Kidney (tissue), 14 donors: ENCODE data around the gene KRT8. TPM values are rescaled to one million over a fixed set of nuclear protein-coding genes. Genes with fewer than 3 reads are reported as not detected.
"Not testable (repeated sequence)": the region's sequence is repeated elsewhere in the genome, so short reads cannot be mapped to it uniquely, and the experiment has no call there.

ENCODE experiments used
- DNase-seq, 5 donors: peaks; one replicate each; pipeline ENCODE4 v3.0.0-alpha.2; 2013 to 2020
- FAIRE-seq: peaks from 2 replicates; lab custom pipeline; 2012; peaks lifted over from hg19 to GRCh38; lab: Jason Lieb, UNC
- H3K27ac ChIP-seq, 2 donors: one replicate each; pipeline ENCODE4 v1.7.0; 2013; ENCODE audit warnings: low read depth in 2 of 2, low read length in 2 of 2, inconsistent platforms in 1 of 2
- H3K27me3 ChIP-seq: one replicate; pipeline ENCODE4 v1.7.1; 2013; ENCODE audit warnings: low read length, inconsistent platforms; ENCODE audit not compliant: control insufficient read depth, insufficient read depth
- H3K36me3 ChIP-seq, 3 donors: one replicate each; pipeline versions ENCODE4 v1.7.0 to v1.7.1; 2013; ENCODE audit warnings: low read length in 3 of 3, control low read depth in 1 of 3, inconsistent platforms in 1 of 3; ENCODE audit not compliant: insufficient read depth in 3 of 3, control insufficient read depth in 2 of 3
- H3K4me1 ChIP-seq, 3 donors: one replicate each; pipeline versions ENCODE4 v1.7.0 to v1.7.1; 2013; ENCODE audit warnings: low read length in 3 of 3, inconsistent platforms in 1 of 3, low read depth in 1 of 3; ENCODE audit not compliant: control insufficient read depth in 2 of 3, insufficient read depth in 2 of 3
- H3K4me3 ChIP-seq, 3 donors: one replicate each; pipeline versions ENCODE4 v1.7.0 to v1.8.1; 2013; ENCODE audit warnings: low read length in 3 of 3, control low read depth in 1 of 3, inconsistent platforms in 1 of 3
- H3K9ac ChIP-seq, 3 donors: one replicate each; pipeline versions ENCODE4 v1.7.0 to v1.7.1; 2013; ENCODE audit warnings: low read length in 3 of 3, control low read depth in 1 of 3, inconsistent platforms in 1 of 3
- H3K9me3 ChIP-seq, 3 donors: one replicate each; pipeline versions ENCODE4 v1.7.0 to v1.7.1; 2013; ENCODE audit warnings: low read length in 3 of 3, control low read depth in 1 of 3, inconsistent platforms in 1 of 3; ENCODE audit not compliant: control insufficient read depth in 2 of 3, insufficient read depth in 1 of 3
- intact Hi-C: fragments of 100-400 bp; cut with DNase I; formaldehyde crosslinking; loops from one replicate; pipeline ENCODE4 v1.11.1; 2022
- polyA plus RNA-seq: library from polyadenylated mRNA; stranded (reverse); fragments of 350-450 nt; fragmentation: Illumina TruSeq; extraction: RNeasy Lipid Tissue Mini Kit (QIAGEN cat#74804); gene quantifications from one replicate; pipeline ENCODE4 v1.2.3, GENCODE V29; 2014; ENCODE audit warnings: low read depth, low replicate concordance; ENCODE audit not compliant: insufficient read depth
- total RNA-seq: library from RNA; stranded (reverse); fragmentation: NEBNext Ultra II Directional; extraction: Animal tissue kit (Norgen Biotek cat#: 25700); gene quantifications from one replicate; pipeline ENCODE4 v1.2.1, GENCODE V29; 2021
- TF ChIP-seq, protein P1 (sequence below): IDR thresholded peaks from 3 replicates; pipeline ENCODE4 v1.5.1; 2012; ENCODE audit warnings: mild to moderate bottlenecking, moderate library complexity, borderline replicate concordance; ENCODE audit not compliant: insufficient read depth; ENCODE audit errors: extremely low read depth
- donor health status: control.
- donor health status: control.
- donor health status: control.
- donor health status: control.
- donor health status: control.
- donor health status: DM: yes; HTN: yes; CAD: no.
- donor health status: Normal renal cell carcinoma (clear cell type).

The KRT8 gene
- total and polyA plus RNA-seq, 2 donors from 2014 or later: 333 to 546 TPM

DNA sequence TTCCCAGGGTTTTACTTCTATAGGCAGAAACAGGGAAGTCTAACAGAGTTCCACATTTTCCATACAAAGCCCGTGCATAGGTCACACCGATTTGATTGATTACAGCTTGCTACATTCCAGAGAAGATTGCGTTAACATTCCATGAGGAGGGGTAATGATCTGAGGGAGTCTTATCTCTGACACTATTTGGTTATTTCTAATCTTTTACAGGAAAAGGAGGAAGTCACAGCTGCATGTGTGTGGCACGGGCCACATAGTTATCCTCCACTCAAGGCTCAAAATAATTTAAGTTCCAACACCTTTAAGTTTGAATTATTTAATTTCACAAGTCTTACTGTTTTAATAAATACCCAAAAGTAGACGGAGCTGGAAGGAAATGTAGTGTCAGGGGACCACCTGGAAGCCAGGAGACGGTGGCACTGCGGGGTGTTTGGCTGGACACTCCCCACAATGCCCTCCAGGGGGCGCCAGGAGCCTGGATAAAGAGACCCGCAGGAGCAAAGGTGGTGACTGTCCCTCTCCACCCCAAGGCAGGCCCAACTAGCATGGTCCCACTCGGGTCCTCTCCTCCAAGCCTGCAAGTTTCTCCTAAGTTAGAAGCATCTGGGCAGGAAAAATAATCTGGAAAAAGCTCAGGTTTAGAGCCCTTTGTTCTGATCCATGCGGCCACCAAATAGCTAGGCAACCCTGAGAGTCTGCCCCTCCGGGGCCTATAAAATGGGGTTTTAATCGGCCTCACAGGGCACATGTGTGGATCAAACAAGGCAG is 20.2 kb downstream of the KRT8 start:
- no peaks in the 10 kb centered on the region for H3K36me3 ChIP-seq
- TF ChIP-seq, protein P1, sequence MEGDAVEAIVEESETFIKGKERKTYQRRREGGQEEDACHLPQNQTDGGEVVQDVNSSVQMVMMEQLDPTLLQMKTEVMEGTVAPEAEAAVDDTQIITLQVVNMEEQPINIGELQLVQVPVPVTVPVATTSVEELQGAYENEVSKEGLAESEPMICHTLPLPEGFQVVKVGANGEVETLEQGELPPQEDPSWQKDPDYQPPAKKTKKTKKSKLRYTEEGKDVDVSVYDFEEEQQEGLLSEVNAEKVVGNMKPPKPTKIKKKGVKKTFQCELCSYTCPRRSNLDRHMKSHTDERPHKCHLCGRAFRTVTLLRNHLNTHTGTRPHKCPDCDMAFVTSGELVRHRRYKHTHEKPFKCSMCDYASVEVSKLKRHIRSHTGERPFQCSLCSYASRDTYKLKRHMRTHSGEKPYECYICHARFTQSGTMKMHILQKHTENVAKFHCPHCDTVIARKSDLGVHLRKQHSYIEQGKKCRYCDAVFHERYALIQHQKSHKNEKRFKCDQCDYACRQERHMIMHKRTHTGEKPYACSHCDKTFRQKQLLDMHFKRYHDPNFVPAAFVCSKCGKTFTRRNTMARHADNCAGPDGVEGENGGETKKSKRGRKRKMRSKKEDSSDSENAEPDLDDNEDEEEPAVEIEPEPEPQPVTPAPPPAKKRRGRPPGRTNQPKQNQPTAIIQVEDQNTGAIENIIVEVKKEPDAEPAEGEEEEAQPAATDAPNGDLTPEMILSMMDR: peak; percentile 88
- no peak overlapping the region for H3K9ac ChIP-seq
- no peak overlapping the region for H3K4me3 ChIP-seq
- intact Hi-C loops: loop anchor here (5.0 kb wide), 1 partner anchor 98 kb away; no protein-coding TSS in a partner anchor
- peaks cover 0 to 4% (median 2%) of the 10 kb centered on the region in 3 donors for H3K4me1 ChIP-seq
- no peak overlapping the region for H3K27ac ChIP-seq
- no peaks in the 10 kb centered on the region for H3K27me3 ChIP-seq
- DNase-seq (peak; percentile 80 to 89 (median 86)), FAIRE-seq (no peak)
- no peaks in the 10 kb centered on the region for H3K9me3 ChIP-seq

DNA sequence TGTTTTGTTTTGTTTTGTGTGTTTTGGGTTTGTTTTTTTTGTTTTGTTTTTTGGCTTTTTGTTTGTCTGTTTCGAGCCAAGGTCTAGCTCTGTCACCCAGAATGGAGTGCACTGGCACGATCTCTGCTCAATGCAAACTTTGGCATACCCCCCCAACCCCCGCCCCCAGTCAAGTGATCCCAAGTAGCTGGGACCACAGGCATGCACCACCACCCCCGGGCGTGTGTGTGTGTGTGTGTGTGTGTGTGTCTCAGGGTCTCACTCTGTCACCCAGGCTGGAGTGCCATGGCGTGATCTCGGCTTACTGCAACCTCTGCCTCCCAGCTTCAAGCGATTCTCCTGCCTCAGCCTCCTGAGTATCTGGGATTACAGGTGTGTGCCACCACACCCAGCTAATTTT is 24.4 kb downstream of the KRT8 start:
- not testable (repeated sequence) for FAIRE-seq, H3K27me3 ChIP-seq, H3K36me3 ChIP-seq, H3K27ac ChIP-seq, H3K4me3 ChIP-seq, DNase-seq, H3K9me3 ChIP-seq, H3K9ac ChIP-seq
- intact Hi-C loops: loop anchor here (5.0 kb wide), 1 partner anchor 102 kb away; no protein-coding TSS in a partner anchor
- peaks cover 0 to 14% (median 4%) of the 10 kb centered on the region in 3 donors for H3K4me1 ChIP-seq

DNA sequence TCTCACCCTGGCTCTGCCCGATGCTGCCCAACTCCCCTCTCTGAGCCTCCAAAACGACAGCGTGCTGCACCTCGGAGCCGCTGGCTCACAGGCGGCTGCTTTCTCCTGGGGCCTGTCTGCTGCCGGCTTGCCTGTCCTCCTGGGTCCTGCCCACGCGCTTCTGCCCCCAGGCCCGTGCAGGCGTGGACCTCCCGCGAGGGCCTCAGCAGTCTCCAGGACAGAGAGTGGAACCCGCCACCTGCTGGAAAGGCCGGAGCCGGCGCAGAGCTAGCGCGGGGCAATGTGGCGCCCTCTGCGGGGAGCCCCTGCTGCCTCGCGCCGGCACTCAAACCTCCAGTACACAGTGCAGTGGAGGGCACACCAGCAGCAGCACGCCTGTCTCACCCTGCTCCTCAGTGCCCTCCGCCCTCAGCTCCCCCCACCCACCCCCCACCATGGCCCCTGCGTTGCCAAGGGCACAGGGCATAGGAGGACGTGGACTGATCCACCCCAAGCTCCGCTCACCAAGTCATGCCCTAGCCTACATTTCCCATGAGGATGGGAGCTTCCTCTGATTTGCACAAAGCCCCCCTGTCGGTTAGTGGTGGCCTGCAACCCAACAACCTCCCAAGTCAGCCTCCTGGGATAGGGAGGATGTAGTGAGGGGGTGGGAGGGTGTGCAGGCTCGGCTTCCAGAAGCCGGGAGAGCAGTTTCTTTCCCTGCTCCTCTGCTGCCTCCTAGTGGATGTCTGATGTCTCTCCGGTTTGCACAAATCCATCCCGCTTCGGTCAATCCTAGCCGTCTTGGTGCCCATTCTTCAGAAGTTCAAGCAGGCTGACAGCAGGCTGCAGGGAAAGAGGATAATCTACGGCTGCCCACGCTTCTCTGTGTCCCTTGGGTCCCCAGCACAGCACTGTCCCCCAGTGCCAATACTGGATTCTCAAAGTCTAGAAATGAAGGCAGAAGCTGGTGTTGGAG is 25.2 kb downstream of the KRT8 start:
- DNase-seq: peak; percentile 84 to 96 (median 90)
- Histone ChIP-seq H3K27ac (no peak overlapping the region), H3K4me3 (peak overlapping the region in 1 of 3 donors; percentile 15), H3K9ac (no peak overlapping the region), H3K27me3 (no peaks in the 10 kb centered on the region), H3K4me1 (peaks cover 2 to 17% (median 4%) of the 10 kb centered on the region in 3 donors), H3K36me3 (no peaks in the 10 kb centered on the region), H3K9me3 (no peaks in the 10 kb centered on the region)
- TF ChIP-seq, protein P1: peak; percentile 94
- intact Hi-C loops: loop anchor here (5.0 to 10.0 kb wide), 4 partner anchors 103 to 725 kb away; no protein-coding TSS in a partner anchor
- FAIRE-seq: no peak
